NB4 (cell line): ENCODE measurements around the gene DIAPH3.

ENCODE experiments used
- MAX ChIP-seq: IDR thresholded peaks from 2 replicates; pipeline ENCODE4 v1.6.1; 2011; ENCODE audit warnings: low read depth, low read length
- POLR2A ChIP-seq: IDR thresholded peaks from 2 replicates; pipeline ENCODE4 v1.6.1; 2011; ENCODE audit warnings: mild to moderate bottlenecking; ENCODE audit not compliant: insufficient read length; ENCODE audit errors: extremely low read depth
- TF ChIP-seq, protein P1 (sequence below): IDR thresholded peaks from one replicate; pipeline ENCODE4 v1.5.1; 2012; ENCODE audit warnings: low read depth, low read length

- TF ChIP-seq, protein P1, sequence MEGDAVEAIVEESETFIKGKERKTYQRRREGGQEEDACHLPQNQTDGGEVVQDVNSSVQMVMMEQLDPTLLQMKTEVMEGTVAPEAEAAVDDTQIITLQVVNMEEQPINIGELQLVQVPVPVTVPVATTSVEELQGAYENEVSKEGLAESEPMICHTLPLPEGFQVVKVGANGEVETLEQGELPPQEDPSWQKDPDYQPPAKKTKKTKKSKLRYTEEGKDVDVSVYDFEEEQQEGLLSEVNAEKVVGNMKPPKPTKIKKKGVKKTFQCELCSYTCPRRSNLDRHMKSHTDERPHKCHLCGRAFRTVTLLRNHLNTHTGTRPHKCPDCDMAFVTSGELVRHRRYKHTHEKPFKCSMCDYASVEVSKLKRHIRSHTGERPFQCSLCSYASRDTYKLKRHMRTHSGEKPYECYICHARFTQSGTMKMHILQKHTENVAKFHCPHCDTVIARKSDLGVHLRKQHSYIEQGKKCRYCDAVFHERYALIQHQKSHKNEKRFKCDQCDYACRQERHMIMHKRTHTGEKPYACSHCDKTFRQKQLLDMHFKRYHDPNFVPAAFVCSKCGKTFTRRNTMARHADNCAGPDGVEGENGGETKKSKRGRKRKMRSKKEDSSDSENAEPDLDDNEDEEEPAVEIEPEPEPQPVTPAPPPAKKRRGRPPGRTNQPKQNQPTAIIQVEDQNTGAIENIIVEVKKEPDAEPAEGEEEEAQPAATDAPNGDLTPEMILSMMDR, result no peak
- TF ChIP-seq POLR2A (no peak), MAX (no peak)
Measured at GRCh38 chr13:60143775-60144174, 20.0 kb downstream of the DIAPH3 start.
